ENCODE measurements around the gene ARHGEF11. TPM values are rescaled to one million over a fixed set of nuclear protein-coding genes. Genes with fewer than 3 reads are reported as not detected.

The ARHGEF11 gene
- total RNA-seq, 1 experiment from 2014 or later, result 41.1 TPM

DNA sequence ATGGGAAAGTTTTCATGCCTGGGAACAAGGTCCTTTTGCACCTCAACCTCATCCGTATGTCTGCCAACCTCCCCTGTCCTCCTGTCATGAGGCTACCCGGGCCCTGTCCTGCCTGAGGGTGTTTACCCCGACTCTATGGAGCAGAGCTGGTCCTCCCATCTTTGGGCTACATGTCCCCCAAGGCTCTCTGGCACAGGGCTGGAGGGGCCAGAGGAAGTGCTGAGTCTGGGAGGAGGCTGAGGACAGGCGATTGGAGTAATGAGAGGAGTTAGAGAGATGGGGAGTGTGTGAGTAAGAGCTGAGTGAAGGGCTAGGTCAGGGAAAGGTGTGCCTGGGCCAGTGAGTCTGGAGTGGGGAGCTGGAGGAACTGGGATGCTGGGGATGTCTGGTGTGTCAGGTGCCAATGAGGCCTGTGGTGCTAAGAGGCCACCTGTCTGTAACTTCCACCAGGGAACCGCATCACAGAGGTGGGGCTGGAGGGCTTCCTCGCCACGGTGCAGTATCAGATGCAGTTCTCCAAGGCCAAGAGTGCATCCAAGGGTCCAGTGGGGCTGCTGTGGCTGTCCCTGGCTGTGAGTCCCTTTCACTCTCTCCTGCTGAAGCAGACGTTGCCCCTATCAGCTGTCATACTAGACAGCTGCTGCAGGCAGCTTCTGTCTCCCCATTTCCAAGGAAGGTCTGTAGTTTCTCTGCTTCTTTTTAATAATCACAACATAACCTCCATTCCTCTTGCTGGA, 113.4 kb downstream of the ARHGEF11 start:
- TF ChIP-seq, protein P1, sequence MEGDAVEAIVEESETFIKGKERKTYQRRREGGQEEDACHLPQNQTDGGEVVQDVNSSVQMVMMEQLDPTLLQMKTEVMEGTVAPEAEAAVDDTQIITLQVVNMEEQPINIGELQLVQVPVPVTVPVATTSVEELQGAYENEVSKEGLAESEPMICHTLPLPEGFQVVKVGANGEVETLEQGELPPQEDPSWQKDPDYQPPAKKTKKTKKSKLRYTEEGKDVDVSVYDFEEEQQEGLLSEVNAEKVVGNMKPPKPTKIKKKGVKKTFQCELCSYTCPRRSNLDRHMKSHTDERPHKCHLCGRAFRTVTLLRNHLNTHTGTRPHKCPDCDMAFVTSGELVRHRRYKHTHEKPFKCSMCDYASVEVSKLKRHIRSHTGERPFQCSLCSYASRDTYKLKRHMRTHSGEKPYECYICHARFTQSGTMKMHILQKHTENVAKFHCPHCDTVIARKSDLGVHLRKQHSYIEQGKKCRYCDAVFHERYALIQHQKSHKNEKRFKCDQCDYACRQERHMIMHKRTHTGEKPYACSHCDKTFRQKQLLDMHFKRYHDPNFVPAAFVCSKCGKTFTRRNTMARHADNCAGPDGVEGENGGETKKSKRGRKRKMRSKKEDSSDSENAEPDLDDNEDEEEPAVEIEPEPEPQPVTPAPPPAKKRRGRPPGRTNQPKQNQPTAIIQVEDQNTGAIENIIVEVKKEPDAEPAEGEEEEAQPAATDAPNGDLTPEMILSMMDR (conservative IDR thresholded peaks at IDR 0.05), result no peak
- Histone ChIP-seq H3K23me2 (ENCODE audit: insufficient read length, low read depth, low read length, poor library complexity, severe bottlenecking) (peaks cover 6% of the 10 kb centered on the region), H3K18ac (ENCODE audit: insufficient read length, low read depth, low read length) (no peak overlapping the region), H2BK12ac (ENCODE audit: insufficient read length, low read depth, low read length) (no peak overlapping the region), H3K79me1 (ENCODE audit: insufficient read depth, low read depth, low read length, poor library complexity, severe bottlenecking) (no peaks in the 10 kb centered on the region), H3K27me3 (ENCODE audit: insufficient read depth, low read length) (peaks cover 7% of the 10 kb centered on the region), H4K91ac (ENCODE audit: insufficient read length, low read depth, low read length) (no peak overlapping the region), H3K27ac (ENCODE audit: insufficient read length, low read depth, low read length) (no peak overlapping the region), H2BK15ac (ENCODE audit: low read depth, low read length) (no peak overlapping the region), H2BK20ac (ENCODE audit: low read depth, low read length, poor library complexity, severe bottlenecking) (no peak overlapping the region), H2AFZ (ENCODE audit: low read length) (no peak overlapping the region), H2BK5ac (ENCODE audit: insufficient read length, low read length) (no peak overlapping the region), H3K56ac (ENCODE audit: insufficient read length, low read depth, low read length) (no peak overlapping the region), H3K4me1 (ENCODE audit: insufficient read depth, low read length) (no peaks in the 10 kb centered on the region), H3K14ac (ENCODE audit: insufficient read depth, low read length) (no peak overlapping the region), H3K79me2 (ENCODE audit: insufficient read depth, low read length) (no peaks in the 10 kb centered on the region), H3T11ph (ENCODE audit: low read length) (no peak overlapping the region), H3K9ac (ENCODE audit: extremely low read depth, insufficient read length, low read length) (no peak overlapping the region), H4K8ac (replicated peaks; ENCODE audit: insufficient read length, low read depth, low read length) (no peak overlapping the region), H4K20me1 (ENCODE audit: control insufficient read depth, insufficient read depth, insufficient read length) (no peaks in the 10 kb centered on the region), H3K23ac (ENCODE audit: insufficient read length, low read depth, low read length) (no peak overlapping the region), H3K9me3 (ENCODE audit: control insufficient read depth, low read depth, low read length) (no peaks in the 10 kb centered on the region), H2BK120ac (ENCODE audit: low read depth, low read length, poor library complexity, severe bottlenecking) (no peak overlapping the region), H4K5ac (ENCODE audit: insufficient read length, low read depth, low read length) (no peak overlapping the region), H3K4me2 (ENCODE audit: insufficient read depth, insufficient read length, low read length) (no peak overlapping the region), H2AK5ac (ENCODE audit: insufficient read length, low read length) (no peak overlapping the region), H3K4ac (ENCODE audit: low read depth, low read length) (no peak overlapping the region)
- H3K36me3 Mint-ChIP-seq (ENCODE audit: insufficient read depth in 1 of 3, low read depth in 3 of 3), result peaks cover 4 to 18% (median 16%) of the 10 kb centered on the region in 3 experiments; a peak in 6 of 7 replicates
- no peak overlapping the region for H3K4me3 Mint-ChIP-seq
- peaks cover 40 to 53% of the 10 kb centered on the region in 2 experiments for H3K4me1 Mint-ChIP-seq
- H3K9me3 Mint-ChIP-seq, result no peaks in the 10 kb centered on the region; a peak in 1 of 5 replicates
- H3K27me3 Mint-ChIP-seq (ENCODE audit: low read depth), result peaks cover 46% of the 10 kb centered on the region
- WGBS (ENCODE audit: extremely low coverage, insufficient read length, low lambda C conversion rate), result 100% methylated on average over 1 of the region's 8 CpGs
- H3K27ac Mint-ChIP-seq, result peak overlapping the region in 2 of 3 experiments; percentile 62 to 79; a peak in 2 of 7 replicates
- DNase-seq, result no peak

Measured in H9 (cell line).